ENCODE results near the gene KRT86.
"Not testable (repeated sequence)": the region's sequence is repeated elsewhere in the genome, so short reads cannot be mapped to it uniquely, and the experiment has no call there.

KRT86 gene

DNA sequence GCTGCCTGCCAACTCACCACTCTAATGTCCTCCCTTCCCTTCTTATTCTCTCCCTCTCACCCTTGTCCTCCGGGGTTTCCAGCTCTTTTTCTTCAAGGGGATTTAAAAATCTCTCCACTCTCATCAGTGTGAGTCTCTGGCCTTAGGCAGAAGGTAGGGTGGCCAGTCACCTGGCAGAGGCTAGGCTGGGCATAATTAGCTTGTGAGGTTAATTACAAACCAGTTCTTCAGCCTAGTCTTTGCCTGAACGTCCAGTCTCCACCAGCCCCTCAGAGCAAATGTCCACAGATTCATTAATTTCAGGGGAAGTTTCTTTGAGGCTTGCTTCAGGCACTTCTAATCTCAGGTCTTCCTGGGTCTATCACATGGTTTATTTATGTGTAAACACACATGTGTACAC is 34.7 kb upstream of the KRT86 start:
- DNase-seq: no peak

DNA sequence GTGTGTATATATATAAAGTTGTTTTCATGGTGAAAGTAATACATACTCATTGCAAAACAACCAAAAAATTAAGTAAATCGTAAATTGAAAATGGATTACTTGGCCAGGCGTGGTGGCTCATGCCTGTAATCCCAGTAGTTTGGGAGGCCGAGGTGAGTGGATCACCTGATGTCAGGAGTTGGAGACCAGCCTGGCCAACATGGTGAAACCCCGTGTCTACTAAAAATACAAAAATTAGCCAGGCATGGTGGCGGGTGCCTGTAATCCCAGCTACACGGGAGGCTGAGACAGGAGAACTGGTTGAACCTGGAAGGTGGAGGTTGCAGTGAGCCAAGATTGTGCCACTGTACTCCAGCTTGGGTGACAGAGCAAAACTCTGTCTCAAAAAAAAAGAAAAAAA is 34.2 kb upstream of the KRT86 start:
- DNase-seq: not testable (repeated sequence)

DNA sequence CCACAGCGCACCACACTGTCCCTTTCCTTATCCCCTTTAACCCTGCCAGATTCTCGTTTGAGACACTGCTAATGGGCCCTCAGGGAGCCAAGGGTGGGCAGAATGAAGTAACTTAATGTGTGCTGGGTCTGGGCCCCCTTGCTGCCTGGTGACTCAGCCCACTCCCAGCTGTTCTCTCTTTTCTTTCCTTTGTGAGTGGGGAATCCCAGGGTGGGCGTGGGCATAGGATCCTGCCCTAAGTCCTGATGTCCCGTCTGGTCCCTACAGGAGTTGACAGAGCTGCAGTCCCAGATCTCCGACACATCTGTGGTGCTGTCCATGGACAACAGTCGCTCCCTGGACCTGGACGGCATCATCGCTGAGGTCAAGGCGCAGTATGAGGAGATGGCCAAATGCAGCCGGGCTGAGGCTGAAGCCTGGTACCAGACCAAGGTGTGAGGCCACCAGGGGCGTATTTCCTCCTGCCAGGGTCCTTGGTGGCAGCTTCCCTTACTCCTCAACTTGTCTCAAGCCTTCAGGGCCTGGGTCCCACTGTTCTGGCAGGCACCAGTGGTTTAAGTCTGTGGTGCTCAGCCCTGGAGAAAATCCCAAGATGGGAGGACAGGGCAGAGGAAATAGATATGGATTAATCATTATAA is 33.1 kb upstream of the KRT86 start:
- no peak for DNase-seq

DNA sequence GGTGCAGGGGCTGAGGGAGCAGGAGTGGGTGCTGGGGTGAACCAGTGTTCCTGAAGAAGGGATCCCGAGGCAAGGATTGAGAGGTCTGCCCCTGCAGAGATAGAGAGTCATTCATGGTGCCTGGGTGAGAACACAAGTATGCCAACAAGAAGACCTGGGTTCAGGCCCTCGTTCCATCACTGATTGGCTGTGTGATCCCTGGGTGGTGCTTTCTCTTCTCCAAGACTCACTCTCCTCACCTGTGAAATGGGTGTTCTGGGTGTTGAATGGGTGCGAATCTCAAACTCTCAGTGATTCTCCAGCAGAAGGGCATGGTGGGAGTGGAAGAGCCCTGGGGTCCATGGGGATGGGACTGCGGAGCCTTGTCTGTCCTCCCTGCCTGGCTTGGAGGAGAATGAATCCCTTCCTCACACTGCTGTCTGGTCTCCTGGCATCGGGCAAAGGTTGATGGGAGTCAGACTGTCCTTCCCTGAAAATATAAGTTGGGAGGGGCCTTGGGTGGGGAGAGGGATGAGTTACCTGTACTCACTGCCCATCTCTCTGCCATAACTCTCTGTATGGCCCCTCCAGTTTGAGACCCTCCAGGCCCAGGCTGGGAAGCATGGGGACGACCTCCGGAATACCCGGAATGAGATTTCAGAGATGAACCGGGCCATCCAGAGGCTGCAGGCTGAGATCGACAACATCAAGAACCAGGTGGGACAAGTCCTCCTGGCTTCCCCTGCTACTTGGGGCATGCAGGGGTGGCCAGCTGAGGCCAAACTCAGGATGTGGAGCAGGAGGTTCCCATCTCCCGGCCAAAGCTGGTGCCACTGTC is 31.8 kb upstream of the KRT86 start:
- DNase-seq: no peak

GRCh38 chr12:52243259-52243855 is 31.1 kb upstream of the KRT86 start:
- no peak for DNase-seq

DNA sequence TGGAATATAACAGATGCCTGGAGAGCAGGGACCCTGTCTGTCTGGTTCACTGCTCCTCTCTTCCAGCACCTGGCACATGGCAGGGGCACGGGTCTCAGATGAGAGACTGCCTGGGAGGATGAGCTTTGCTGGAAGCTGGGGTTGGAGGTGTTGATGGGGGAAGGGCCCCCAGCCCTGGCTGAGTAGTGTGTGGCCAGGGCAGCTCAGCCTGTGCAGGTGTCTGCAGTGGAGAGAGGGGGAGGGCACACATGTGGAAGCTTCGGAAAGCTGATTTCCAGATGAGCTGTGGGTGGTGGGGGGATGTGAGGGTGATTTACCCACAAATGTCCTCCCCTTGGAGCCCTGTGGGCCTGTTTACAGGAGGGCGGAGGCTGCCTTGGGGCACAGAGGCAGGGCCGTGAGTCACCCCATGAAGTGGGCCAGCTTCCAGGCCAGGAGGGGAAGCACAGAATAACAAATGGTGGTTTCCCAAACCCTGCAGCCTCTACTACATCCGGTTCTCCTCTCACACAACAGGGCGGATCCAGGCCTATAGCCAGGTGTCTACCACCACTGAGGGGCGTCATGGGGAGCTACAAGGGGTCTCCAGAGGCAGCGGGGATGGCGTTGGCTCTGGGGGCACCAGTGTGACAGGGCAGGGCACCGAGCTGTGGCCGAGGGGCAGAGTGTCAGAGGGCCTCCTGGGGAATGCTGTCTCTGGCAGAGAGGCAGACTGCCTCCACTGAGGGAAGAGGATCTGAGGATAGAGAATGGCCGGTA is 30.4 kb upstream of the KRT86 start:
- DNase-seq: peak; percentile 74

- DNase-seq: no peak
Measured at GRCh38 chr12:52244615-52244994, 29.8 kb upstream of the KRT86 start.

DNA sequence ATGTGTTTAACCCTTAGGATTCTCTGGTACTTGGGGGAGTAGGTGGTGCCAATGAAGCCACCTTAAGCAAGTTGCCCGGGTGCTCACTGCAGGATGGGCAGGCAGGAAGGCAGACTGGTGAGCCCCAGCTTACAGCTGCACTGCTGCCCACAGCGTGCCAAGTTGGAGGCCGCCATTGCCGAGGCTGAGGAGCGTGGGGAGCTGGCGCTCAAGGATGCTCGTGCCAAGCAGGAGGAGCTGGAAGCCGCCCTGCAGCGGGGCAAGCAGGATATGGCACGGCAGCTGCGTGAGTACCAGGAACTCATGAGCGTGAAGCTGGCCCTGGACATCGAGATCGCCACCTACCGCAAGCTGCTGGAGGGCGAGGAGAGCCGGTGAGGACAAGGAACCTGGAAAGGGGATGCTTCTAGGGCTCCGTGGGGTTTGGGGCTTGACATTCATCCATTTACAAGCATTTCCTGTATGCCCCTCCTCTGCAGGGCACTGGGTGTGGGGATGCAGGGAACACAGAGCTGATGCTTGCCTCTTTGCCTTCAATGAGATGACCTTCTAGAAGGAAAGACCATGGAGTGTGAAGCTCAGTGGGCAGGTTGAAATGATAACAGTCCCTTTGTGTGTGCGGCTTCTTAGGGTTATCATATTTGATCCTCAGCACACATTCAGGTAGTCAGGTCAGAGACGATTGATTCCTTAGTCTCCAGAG is 29.0 kb upstream of the KRT86 start:
- DNase-seq: no peak

- no peak for DNase-seq
Measured at GRCh38 chr12:52245962-52246569, 28.4 kb upstream of the KRT86 start.

GRCh38 chr12:52246720-52247621 is 27.5 kb upstream of the KRT86 start:
- DNase-seq: no peak

DNA sequence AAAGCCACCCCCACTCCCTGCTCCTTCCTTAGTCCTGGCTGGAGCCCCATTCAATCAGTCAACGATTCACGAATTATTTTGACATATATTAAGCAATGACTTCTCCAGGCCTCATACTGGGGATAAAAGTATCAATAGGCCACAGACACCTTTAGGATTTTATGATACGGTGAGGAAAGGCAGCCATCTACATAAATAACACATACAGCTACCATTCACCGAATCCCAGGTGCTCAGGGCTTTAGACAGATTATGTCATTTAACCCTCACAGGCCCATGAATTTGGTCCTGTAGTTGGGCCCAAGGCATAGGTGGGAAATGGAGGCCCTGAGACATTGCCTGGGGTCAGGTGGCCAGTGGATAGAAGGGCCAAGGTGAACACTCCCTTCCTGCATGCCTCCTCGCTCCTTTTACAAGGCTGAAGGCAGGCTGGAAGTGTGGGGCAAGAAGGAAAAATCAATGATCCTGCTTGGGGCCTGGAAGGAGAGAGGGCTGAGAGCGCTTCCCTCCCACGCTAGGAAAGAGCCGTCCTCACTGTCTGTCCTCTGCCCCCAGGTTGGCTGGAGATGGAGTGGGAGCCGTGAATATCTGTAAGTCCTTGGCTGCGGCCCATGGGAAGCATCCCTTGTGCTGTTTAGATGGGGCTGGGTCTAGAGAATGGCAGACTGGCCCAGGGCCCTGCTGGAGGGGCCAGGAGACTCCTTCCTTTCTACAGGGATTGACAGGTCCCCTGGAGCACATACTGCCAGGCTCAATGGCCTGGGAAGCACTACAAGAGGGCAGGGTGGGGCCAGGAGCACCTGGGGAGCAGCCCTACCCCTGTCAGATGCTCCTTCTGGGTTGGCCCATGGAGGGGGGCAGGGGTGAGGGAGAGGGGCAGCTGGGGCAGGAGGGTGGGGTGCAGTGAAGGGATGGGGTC is 26.6 kb upstream of the KRT86 start:
- no peak for DNase-seq

- DNase-seq: no peak
Measured at GRCh38 chr12:52248541-52249461, 25.6 kb upstream of the KRT86 start.

DNA sequence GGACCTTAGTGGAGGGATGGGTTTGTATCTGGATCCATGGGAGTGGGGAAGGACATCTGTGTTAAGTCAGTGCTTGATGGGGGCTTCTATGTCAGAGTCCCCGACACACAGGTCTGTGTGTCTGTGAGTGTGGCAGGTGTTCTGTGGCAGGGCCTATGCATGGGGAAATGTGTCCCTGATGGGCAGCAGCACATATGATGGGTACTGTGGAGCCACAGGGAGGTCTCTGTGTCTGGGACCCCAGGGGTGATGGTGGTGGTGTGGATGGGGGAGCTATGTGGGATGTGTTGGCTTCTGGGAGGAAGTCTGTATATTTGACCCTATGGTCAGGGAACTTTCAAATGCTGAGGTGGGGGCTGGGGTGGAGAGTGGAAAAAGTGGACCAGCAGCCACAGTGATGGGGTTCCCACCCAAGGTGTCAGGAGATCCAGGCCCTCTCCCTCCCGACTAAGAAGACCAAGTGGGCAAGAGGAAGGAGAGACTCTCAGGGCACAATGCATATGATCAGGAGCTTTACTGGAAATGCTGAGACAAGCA is 24.9 kb upstream of the KRT86 start:
- no peak for DNase-seq

DNA sequence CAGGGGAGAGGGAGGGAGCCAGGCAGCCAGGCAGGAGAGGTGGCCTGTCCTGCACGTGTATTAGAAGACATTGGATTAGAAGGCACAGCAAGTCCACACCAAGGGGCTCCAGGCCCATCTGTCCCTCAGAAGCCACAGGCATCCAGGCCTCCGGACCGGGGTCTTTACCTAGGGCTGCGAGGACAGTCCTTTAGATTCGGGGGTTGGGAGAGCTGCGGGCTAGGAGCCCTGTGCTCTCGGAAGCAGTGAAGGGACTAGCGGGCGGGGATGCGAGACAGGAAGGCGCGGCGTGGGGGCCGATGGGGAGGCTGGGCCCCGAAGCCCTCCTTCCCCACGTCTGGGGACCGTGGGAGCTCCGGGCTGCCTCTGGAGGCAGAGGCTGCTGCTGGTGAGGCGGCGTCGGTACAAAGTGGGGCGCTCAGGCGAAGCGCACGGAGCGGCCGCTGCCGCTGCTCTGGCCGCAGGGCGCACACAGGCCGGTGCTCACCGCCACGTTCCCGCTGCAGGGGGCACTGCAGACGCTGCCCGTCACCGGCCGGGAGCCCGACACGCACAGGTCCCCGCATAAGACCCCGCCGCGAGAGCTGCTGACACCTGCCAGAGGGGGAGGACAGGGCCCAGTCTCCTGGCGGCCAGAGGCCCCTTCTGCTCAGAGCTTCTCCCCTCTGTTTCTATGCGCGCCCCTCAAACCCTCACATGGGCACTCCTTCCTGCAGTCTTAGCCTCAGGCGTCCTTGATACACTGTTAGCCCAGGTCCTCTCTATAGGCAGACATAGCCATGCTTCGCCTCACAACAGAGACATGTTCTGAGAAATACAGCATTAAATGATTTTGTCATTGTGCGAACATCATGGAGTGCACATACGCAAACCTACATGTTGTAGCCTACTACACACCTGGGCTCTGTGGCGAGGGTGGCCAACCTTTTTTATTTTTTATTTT is 24.1 kb upstream of the KRT86 start:
- DNase-seq: no peak

DNA sequence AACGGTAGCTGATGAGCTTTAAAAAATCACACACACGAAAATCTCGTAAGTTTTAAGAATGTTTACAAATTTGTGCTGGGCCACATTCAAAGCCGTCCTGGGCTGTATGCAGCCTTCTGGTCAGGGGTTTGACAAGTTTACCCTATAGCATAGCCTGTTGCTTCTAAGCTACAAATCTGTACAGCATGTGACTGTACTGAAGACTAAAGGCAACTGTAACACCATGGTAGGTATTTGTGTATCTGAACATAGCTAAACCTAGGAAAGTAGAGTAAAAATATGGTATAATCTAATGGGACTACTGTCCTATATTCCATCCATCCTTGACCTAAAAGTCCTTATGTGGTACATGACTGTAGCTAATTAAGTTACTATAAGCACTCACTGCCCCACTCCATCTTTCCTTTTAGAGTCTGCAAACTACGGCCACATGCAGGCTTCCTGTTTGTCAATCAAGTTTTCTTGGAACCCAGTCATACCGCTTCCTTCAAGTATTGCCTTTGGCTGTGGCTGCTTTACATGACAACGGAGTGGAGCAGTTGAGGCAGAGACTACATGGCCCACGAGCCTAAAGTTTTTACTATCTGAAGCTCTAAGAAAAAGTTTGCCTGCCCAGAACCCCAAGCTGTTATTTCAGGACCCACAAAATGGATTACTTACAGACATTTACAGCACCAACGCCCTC is 22.9 kb upstream of the KRT86 start:
- DNase-seq: peak; percentile 7

GRCh38 chr12:52252175-52252615 is 22.2 kb upstream of the KRT86 start:
- not testable (repeated sequence) for DNase-seq
